ENCODE measurements around the gene FADS2.

FADS2 gene

GRCh38 chr11:61806785-61807184, 21.3 kb upstream of the FADS2 start:
- no peak for TF ChIP-seq CTCF (IDR thresholded peaks at IDR 0.05; ENCODE audit: extremely low read depth, missing control alignments)
- no peak for DNase-seq (ENCODE audit: low spot score)

- no peak for DNase-seq (ENCODE audit: low spot score)
- TF ChIP-seq CTCF (IDR thresholded peaks at IDR 0.05; ENCODE audit: extremely low read depth, missing control alignments): no peak
Measured at GRCh38 chr11:61810671-61811175, 17.4 kb upstream of the FADS2 start.

- TF ChIP-seq CTCF (IDR thresholded peaks at IDR 0.05; ENCODE audit: extremely low read depth, missing control alignments): no peak
- no peak for DNase-seq (ENCODE audit: low spot score)
Measured at GRCh38 chr11:61811831-61812230, 16.3 kb upstream of the FADS2 start.

- TF ChIP-seq CTCF (IDR thresholded peaks at IDR 0.05; ENCODE audit: extremely low read depth, missing control alignments): no peak
Measured at GRCh38 chr11:61812736-61813411, 15.2 kb upstream of the FADS2 start.

GRCh38 chr11:61814247-61814957, 13.7 kb upstream of the FADS2 start:
- DNase-seq (ENCODE audit: low spot score): no peak
- no peak for TF ChIP-seq CTCF (IDR thresholded peaks at IDR 0.05; ENCODE audit: extremely low read depth, missing control alignments)

More at GRCh38 chr11:61812736-61813411, 15.2 kb upstream of the FADS2 start:
- no peak for DNase-seq (ENCODE audit: low spot score)

- no peak for TF ChIP-seq CTCF (IDR thresholded peaks at IDR 0.05; ENCODE audit: extremely low read depth, missing control alignments)
- peak; percentile 97 for DNase-seq (ENCODE audit: low spot score)
Measured at GRCh38 chr11:61814958-61815789, 12.9 kb upstream of the FADS2 start.

Measured in GM20000 (cell line).